Stimulated activated CD8-positive, alpha-beta memory T cell treated with anti-CD3 and anti-CD28 coated beads, Interleukin-15, amount 100 ng/mL, for 4 hours (primary cell): Measurements from ENCODE around the gene CHDH.

Experiments used
- DNase-seq, 2 donors: peaks; one replicate each; pipeline ENCODE4 v3.0.0-alpha.2; 2020; ENCODE audit warnings: low read depth in 2 of 2

The CHDH gene

DNA sequence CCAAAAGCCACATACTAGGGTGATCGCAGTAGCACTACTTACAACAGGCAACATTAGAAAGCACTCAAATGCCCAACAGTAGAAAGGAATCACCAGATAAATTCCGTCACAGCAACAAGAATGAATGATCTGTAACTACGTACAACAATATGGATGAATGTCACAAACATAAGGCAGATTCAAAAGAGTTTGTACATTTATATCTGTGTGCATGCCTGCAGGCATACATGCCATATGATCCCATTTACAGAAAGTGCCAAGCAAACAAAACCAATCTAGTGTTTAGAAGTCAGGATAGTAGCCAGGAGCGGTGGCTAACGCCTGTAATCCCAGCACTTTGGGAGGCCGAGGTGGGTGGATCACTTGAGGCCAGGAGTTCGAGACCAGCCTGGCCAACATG, 3.7 kb upstream of the CHDH start:
- DNase-seq = no peak

DNA sequence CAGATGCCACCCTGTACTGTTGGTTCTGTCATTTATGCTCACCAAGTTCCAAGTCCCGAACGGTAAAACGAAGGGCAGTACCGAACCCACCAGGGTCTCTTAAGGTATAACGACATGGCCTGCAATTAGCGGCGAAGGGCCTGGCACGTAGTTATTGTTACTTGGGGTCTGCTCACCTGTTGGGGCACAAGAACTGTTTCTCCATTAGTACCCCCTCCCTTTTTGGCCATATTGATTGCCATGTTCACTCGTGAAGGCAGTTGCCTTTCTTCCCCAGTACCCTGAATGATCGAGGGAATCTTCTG, 584 bp upstream of the CHDH start:
- DNase-seq = no peak

DNA sequence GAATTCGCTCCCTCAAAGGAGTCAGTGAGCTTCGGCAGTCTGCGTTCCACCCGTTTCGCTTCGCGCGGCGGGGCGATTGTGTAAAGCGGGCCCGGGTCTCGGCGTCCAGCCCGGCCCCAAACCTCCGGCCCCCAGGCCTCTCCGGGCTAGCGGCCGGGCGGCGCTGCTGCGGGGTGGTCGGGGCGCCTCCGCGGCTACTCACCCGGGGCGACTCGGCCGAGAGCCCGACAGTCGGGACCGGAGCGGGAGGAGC, 412 bp downstream of the CHDH start:
- no peak for DNase-seq

- DNase-seq = no peak
These were observed 927 bp downstream of the CHDH start for GRCh38 chr3:53845103-53845880.

GRCh38 chr3:53844262-53845102, 1.7 kb downstream of the CHDH start:
- no peak for DNase-seq

DNA sequence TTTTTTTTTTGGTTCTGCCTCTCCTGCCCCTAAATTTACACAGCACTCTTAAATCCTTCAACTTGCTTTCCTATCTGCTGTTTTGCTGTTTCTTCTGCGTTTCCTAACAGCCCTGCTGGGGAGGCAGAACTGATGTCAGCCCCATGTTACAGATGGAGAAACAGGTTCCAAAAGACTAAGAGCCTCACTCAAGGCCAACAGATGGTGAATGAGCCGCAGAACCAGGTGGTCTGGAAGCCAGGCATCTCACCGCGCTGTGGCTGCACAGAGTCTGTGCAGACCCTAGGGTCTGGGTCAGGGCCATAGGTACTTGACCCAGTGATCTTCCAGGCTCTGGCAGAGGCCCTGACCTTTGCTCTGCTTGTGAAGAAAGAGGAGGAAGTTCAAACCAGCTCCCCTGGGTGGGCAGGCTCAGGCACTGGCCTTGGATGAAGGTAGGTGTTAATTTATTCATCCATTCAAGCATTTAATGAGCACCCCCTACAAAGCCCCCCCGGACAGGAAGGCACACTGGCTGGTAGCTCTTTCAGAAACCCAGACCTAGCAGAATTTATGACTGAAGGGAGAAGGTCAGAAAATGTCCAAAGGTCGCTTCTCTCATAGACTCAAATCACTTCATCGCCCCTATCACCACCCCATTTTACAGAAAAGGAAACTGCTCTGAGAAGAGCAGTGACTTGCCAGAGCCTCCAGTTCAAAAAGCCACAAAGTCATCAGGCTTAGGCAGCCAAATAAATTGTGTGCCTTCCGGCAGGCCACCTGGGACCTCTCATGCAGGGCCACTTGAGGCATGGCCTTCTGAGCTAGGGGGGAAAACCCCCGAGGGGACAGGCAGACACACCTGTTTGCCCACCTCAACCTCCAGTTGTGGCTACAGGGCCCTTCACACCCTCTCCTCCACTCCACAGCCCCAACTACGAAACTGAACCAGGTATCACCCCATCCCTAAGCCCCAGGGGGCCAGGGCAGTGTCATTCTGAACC, 2.7 kb downstream of the CHDH start:
- no peak for DNase-seq

DNA sequence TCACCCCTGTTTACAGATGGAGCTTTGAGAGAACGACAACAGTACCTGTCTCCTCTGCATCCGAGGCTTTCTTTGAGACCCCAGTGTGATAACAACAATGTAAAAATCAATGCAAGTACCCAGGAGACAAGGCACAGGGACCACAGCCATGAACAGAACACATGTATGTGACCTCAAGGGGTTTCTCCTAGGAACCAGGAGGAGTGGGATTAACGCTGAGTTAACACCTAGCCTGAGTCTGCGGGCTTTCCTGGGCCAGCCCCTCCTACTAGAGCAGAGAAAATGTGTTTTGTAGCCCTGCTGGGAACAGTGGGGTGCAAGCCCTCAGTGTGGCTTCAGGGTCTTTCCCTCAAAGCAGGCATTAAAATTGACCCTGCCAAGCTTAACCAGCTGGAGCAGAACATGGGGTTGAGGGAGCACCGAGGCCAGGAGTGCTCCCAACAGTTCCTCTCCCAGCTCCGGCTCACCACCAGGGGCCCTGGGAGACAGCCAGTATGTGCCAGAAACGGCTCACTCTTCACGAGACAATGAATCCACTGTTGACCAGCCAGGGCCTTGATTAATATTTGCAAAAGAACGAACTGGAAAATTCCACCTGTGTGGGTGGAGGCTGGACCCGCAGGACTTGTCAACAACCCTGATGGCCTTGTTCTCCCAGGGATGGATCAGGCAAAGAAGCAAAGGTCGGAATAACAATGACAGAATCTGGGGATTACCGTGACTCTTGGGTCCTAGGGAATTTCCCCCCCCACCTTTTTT, 3.6 kb downstream of the CHDH start:
- no peak for DNase-seq

DNA sequence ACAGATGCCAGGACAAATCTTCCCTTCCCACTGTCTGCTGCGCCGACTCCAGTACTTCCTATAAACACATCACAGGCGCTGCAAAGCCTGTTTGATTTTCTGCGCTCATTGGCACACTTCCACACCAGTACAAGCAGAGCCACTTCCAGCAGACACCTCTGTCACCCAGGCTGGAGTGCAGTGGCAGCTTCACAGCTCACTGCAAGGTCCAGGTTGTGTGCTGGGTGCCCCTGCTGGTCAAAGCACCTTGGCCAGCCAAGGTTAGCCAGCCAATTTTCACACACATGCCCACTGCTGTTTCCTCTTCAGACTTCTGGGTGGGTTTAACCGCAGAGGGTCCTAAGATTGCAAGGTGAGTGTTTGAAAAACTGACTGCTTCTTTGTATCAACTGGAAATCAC, 4.9 kb downstream of the CHDH start:
- no peak for DNase-seq

- no peak for DNase-seq
These were observed 8.9 kb downstream of the CHDH start for GRCh38 chr3:53837331-53837730.

GRCh38 chr3:53836084-53836872, 9.9 kb downstream of the CHDH start:
- DNase-seq = no peak

DNA sequence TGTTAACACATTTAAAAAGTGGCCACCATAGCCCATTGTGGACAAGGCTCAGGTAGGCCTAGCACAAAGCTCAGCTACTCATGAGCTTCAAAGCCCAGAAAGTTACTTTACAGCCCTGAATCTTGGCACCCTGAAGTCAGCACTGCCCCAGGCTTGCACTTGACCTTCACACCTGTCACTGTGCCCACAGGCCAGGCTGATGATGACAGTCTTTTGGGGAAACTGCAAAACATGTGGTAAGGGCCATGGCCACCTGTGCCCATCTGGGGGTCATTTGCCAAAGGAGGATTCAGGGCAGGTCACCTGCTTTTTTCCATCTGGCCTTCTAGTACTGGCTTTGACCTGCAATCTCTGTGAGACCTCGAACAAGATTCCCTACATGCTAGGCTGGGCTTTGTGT, 11.0 kb downstream of the CHDH start:
- no peak for DNase-seq

GRCh38 chr3:53834429-53835095, 11.7 kb downstream of the CHDH start:
- DNase-seq = no peak

DNA sequence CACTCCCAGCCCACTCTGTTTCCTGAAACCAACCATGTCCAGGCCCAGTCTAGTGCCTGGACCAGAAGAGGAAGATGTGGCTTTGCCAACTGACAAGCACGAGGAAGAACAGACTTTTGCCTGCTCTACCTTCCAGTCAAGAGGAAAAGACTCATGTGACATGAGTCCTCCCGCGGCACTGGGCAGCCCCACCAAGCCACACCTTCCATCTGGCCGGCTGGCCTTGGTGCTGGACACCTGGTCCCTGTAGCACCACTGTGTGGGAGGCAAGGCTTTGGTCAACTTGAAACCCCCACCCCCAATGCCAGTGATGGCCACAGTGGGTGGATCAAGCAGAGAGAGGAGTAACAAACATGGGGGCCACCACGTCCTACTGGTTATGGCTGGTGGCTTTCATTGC, 12.5 kb downstream of the CHDH start:
- no peak for DNase-seq

DNA sequence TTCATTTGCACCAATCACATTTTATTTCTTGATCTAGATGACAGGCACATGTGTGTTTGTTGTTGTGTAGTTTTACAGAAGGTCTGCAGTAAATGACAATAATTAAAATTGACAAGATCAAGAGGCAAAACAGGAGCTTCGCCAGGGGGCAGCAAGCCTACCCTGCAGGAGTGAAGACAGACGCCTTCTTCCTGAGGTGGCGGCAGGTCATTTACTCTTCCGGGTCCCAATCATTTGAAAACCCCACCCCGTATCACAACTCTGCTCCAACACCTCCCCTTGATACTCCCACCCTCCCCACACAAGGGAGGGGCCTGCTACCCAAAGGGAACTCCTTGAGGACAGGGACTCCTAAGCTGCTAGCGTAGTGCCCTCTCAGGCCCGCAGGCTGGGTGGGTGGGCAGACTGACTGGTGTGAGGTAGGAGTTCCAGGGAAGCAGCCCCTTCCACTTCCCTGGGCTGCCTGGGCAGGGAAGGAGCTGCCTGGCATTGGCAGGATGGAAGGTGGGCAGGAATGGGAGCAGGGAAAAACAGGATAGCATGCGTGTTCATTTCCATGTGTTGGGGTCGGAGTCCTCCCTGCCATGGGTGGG, 13.1 kb downstream of the CHDH start:
- no peak for DNase-seq

- no peak for DNase-seq
These were observed 15.3 kb downstream of the CHDH start for GRCh38 chr3:53830944-53831343.

DNA sequence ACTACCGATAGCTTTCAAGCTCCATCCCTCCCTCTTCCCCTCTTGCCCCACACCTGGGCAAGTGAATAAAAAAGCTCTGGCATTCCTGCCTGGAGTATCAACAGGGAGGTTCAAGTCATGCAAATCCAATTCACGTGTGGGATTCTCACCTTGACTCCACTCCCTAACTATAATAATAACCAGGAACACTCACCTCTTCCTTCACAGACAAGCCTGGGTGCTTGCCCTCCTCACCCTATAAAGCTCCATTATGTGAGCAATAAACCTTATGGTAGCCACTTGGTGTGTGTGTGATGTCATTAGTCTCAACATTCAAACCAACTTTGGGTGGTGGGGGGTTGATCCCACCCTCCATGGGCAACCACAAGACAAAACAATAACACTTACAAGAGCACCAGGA, 16.6 kb downstream of the CHDH start:
- DNase-seq = no peak

GRCh38 chr3:53828581-53828980, 17.6 kb downstream of the CHDH start:
- DNase-seq = no peak

DNA sequence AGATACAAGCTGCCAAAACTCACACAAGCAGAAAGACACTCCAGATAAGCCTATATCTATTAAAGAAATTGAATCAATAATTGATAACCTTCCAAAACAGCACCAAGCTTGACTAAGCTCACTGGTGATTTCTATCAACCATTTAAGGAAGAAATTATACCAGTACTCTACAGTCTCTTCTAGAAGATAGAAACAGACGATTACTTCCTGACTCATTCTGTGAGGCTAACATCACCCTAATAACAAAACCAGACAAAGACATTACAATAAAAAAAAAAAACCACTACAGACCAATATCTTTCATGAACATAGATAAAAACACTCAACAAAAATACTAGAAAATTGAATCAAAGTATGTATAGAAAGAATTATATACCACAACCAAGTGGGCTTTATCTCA, 20.2 kb downstream of the CHDH start:
- DNase-seq = no peak

GRCh38 chr3:53824795-53825194, 21.4 kb downstream of the CHDH start:
- DNase-seq = no peak
